CD4-positive, alpha-beta T cell treated with Interleukin-6 for 4 hours (primary cell): ENCODE results near the gene KRABD2.
"Not testable (repeated sequence)": the region's sequence is repeated elsewhere in the genome, so short reads cannot be mapped to it uniquely, and the experiment has no call there.

ENCODE experiments used
- DNase-seq: peaks from one replicate; pipeline ENCODE4 v3.0.0-alpha.2; 2020; ENCODE audit warnings: mixed read lengths

KRABD2 gene

DNA sequence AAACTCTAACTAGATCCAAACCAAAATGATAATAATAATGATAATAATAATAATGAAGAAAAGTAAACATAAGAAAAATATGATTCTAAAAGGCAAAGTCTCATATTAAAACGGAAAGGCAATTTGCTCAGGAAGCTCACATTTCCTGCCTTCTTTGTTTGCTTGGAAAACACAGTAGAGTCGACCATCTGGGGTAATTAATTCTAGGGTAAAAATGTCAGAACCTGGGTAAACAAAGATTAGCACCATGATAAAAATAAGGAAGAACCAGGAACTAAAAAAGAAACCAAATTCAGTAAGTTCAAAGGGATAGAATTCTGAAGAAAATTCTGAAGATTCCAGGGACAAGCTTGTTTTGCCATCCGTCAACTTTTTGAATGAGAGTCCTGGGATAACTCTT is 16.2 kb downstream of the KRABD2 start:
- DNase-seq: no peak

DNA sequence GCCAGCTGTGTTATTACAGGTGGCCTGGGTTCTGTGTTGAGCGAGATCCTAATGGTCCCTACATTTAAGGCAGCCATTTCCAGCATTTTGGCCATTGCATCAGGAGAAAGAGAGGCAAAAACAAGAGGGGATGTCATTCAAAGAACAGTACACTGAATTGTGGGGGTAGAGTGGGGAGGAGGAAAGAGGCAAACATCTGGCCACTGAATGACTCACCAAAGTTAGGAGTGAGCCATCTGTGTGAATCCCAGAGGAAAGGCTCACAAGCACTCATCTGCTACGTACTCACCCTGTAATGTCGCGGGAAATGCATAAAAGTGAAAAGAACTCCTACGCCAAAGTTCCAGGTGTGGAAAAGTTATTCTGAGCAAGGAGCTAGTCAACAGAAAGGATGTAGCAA is 16.7 kb downstream of the KRABD2 start:
- no peak for DNase-seq

DNA sequence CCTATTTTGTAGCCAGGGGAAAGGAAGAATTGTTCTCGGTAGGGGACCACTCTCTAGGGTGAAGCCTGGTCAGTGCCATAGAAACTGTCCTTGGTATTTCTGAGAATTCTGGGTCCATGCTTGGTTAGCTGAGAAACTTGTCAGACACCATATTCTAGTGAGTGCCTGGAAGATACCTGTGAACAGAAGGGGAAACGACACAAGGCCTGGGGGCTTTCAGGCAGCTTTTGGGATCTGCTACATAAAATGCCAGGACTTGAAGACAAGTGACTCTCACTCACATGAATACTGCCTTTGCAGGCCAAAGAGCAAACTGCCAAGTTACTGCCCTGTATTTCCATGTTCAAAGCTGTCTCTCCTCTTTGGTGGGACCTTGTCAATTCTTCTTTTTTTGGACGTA is 18.6 kb downstream of the KRABD2 start:
- no peak for DNase-seq

DNA sequence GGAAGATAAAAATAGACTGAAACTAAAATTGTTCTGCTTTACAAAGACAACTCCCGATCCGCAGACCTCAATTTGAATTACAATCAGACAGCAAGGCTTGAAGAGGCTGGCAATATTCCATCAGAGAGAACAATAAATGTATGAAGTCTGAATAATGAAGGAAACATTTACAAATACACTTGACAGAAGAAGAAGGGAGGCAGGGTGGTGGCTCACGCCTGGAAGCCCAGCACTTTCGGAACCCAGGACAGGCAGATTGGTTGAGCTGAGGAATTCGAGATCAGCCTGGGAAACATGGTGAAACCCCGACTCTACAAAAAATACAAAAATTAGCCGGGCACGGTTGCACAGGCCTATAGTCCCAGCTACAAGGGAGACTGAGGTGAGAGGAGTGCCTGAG is 22.3 kb downstream of the KRABD2 start:
- DNase-seq: no peak

DNA sequence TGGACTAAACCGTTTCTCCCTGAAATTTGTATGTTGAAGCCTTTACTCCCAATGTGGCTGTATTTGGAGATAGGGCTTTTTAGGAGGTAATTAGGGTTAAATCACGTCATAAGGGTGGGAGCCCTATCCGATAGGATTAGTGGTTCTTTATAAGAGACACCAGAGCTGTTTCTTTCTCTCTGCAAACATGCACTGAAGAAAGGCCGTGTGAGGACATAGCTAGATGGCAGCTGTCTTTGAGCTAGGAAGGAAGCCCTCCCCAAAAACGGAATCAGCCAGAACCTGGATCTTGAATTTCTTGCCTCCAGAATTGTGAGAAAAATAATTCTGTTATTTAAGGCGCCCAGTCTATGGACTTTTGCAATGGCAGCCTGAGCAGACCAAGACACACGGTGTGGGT is 22.8 kb downstream of the KRABD2 start:
- no peak for DNase-seq

DNA sequence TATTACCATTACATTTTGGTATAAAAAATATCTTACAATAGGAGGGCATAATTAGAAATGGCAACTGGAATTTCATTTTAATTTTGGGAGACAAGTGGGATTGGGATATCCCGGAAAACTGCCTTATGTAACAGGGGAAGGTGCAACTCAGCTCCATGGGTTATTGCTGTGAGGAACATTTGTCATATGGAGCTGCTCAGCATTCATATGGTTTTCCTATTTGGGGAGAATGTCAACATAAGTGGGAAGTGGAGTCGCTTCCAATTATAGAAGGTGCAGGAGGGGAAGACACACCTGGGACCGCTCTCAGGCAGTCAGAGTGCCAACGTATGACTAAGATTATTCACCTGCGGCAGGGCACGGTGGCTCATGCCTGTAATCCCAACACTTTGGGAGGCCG is 26.2 kb downstream of the KRABD2 start:
- no peak for DNase-seq

DNA sequence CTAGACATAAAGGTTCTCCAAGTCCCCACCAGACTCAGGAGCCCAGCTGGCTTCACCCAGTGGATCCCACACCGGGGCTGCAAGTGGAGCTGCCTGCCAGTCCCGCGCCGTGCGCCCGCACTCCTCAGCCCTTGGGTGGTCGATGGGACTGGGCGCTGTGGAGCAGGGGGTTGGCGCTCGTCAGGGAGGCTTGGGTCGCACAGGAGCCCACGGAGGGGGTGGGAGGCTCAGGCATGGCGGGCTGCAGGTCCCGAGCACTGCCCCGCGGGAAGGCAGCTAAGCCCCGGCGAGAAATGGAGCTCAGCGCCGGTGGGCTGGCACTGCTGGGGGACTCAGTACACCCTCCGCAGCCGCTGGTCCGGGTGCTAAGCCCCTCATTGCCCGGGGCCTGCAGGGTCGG is 29.5 kb downstream of the KRABD2 start:
- not testable (repeated sequence) for DNase-seq

DNA sequence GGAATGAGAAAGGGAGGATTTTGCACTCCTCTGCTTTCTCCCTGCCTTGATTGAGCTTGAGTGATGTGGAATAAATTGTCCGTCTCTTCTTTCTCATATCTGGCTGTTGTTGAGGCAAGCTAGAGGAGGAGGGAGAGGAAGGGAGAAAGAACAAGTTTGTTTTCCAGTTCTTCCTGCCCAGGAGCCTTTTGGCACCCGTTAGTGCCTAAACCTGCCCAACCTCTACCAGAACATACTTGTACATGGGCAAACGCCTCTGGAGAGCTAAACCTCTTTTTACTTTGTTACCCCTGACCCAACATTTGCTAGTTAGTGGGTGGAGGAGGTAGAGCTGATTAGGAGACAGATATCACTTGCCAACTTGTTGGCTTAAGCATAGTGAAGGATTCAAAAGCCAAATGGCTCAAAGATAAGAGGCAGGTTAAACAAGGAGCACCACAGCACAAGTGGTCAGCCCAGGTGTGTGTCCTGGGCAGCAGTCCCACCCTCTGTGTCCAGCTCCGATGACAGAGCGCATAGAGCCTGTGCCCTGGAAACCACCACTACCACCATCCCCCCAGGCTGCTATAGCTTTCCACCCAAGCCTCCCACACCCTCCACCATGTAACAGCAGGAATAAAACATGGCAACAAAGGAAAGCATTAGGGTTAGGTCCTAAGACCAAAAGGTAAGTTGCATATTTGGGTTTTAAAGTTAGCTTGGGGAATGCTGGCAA is 30.4 kb downstream of the KRABD2 start:
- DNase-seq: no peak

DNA sequence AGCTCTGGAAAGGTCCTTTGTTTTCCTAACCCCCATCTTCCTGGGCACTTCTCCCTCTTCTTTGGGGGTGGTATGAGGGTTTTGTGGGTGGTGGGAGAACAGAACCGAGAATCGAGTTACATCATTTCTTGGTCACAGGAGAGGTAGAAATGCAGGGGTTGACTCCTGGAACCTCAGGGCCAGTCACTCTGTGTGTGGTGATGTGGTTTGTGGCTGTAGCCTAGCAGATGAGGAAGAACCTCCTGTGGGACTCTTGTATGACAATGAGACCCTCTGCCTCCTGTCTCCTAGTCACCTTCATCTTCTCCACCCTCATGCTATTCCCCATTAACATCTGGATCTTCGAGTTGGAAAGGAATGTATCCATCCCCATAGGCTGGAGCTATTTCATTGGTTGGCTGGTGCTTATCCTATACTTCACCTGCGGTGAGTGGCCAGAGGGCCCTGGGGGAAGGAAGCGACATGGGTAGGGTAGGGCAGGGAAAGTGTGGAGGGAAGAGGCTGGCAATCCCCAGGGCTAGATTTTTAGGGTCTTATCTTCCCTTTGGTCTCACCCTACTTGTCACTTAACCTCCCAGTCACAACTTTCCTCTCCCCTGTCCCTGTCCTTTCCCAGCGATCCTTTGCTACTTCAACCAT is 31.3 kb downstream of the KRABD2 start:
- no peak for DNase-seq

DNA sequence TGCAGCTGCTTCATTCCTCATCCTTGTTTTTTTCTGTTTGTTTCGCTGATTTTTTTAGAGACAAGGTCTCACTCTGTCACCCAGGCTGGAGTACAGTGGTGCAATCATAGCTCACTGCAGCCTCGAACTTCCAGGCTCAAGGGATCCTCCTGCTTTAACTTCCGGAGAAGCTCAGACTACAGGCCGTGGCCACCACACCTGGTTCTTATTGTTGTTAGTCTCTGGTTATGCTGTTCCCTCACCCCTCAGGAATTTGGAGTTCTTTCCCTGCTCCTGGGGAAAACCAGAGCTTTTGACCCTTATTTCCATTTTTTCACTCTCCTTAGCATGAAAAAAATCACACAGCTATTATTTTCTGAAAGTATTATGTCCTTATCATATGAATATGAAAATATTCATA is 35.0 kb downstream of the KRABD2 start:
- DNase-seq: no peak

DNA sequence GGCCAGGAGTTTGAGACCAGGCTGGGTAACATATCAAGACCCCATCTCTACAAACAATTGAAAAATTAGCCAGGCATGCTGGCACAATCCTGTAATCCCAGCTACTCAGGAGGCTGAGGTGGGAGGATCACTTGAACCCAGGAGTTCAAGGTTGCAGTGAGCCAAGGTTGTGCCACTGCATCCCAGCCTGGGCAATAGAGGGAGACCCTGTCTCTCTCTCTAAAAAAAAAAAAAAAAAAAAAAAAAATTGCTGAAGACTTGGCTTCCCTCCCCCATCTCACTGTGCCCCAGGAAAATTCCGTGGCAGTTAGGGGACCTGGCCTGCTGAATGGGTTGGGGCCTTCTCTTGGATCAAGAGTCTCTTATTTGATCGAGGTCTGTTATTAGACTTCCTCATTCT is 37.0 kb downstream of the KRABD2 start, which contains the start of gene ODF4:
Gene ODF4 (plus strand): TSS at position 301 of the 400 bp plus-strand sequence. CDS start 212 bp downstream, outside the sequence.
- DNase-seq: no peak

DNA sequence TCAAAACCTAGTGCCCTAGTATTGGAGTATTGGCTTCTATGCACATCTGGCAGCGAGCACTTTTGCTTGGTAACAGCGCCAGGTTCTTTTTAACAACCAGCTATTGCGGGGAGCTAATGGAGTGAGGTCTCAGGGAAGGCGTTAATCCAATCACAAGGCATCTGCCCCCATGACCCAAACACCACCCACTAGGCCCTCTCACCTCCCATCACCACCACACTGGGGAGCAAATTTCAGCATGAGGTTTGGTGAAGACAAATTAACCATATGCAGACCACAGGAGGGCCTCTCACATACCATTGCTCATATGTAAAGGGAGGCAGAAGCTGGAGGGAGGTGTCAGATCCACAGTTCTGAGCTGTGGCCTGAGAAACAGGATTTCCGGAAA is 37.8 kb downstream of the KRABD2 start:
- no peak for DNase-seq

DNA sequence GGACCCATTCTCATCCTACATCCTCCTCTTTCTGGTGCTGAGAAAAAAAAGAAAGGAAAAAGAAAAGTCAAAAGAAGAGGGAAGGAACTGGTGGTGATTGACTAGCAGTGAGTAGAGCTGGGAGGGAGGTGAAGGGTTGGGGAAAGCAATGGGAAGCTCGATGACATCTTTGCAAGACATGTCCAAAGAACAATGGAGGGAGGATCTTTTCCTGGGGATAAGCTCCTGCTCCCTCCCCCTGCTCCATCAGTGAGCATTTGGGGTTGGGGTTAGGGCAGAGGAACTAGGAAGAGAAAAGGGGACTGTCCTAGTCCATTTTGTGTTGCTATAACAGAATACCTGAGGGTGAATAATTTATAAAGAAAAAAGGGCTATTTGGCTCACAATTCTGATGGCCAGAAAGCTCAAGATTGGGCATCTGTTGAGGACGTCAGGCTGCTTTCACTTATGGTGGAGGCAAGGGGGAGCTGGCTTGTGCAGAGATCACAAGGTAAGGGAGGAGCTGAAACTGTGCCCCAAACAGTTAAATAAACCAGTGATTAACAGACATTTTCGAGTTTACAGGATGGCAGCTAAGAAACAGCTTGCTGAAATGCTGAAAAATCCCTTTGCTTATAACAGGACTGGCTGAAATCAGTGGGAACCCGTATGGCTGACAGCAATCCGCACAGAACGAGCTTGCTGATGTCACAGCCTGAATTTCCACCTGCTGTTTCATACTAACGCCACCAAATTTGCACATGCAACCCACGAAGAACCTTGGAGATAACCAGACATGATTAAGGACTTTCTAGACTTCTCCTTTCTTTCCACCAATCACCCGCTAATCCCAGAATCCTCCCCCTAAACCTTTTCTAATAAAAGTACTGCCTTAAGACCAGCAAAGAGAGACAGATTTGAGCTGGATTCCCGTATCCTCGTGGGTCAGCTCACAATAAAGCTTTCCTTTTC is 38.4 kb downstream of the KRABD2 start:
- no peak for DNase-seq

DNA sequence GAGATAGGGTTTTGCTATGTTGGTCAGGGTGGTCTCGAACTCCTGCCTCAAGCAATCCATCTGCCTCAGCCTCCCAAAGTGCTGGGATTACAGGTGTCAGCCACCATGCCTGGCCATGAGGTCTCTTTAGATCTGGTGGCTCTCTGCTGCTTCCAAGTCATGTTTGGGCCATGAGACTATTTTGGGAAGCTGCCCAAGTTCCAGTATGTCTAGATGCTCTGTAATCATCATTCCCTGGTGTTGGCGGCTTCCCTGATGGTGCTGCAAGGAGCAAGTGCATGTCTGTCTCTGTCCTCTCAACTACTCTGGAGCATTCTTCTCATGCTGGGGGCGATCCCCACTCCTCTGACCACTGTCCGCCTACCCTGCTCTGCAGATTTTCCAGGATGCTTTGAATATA is 43.2 kb downstream of the KRABD2 start:
- no peak for DNase-seq

DNA sequence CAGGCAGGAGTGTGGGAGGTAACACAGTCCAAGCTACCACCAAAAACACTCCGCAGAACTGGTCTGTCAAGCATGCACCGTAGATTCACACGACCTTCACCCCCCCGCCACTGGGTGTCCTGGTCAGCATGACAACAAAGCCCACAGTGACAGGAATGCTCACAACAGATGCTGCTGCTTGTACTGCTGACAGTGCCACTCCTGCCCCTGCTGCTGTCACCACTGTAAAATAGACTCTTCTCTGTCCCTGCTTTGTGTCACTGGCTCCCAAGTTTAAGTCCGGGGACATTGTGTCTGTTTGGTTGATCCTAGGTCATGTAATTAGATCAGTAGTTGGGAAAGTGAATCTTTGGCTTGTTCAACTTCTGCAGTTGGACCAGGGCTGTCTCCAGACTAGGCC is 43.8 kb downstream of the KRABD2 start:
- DNase-seq: no peak

DNA sequence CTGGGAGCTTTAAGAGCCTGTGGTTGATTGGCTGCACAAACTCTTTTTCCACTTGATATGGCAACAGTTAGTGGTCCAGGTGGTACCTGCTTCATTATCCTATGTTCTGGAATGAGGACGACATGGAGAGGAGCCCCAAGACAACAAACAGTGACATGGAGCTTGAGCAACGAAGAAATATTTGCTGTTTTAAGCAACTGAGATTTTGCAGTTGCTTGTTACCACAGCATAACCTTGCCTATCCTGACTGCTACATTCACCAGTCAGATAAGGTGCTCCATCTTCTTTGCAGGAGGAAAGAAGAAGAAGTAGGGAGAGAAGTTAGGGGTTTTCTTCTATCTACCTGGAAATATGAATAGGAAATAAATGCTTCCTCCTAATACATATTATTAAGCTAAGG is 44.4 kb downstream of the KRABD2 start:
- no peak for DNase-seq

DNA sequence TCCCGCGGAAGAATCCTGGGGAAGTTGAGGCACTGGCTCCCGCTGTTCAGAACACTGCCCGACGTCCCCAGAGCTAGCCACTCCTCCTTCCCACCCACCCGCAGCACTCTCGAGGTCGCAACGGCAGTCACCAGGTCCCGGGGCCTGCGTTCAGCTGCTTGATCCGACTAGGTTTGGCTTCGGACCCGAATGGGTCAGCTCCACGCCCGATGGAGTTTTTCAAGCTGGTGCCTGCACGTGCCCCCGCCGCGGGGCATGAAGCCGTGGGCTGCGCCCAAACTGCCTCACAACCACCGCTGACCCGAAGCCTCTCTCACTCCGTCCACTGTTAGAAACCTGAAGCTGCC is 49.2 kb downstream of the KRABD2 start:
- no peak for DNase-seq
